NCI-H2227 (cell line): Measurements from ENCODE around the gene DNAJC28.
"Not testable (repeated sequence)": the region's sequence is repeated elsewhere in the genome, so short reads cannot be mapped to it uniquely, and the experiment has no call there.

Source experiments
- DNase-seq: peaks from one replicate; lab custom pipeline; 2025; ENCODE audit not compliant: unreplicated experiment; lab: John Stamatoyannopoulos, UW

The DNAJC28 gene

GRCh38 chr21:33491373-33492102 is at the start of gene DNAJC28:
Gene DNAJC28 (minus strand): TSS chr21:33491716. CDS start chr21:33489393, 2,323 bp downstream.
- DNase-seq, result peak; percentile 98

- peak; percentile 38 for DNase-seq
Measured at GRCh38 chr21:33541105-33541711, 49.7 kb upstream of the DNAJC28 start.

- DNase-seq, result no peak
Measured at GRCh38 chr21:33540711-33541104, 49.2 kb upstream of the DNAJC28 start.

GRCh38 chr21:33539616-33540015 is 48.1 kb upstream of the DNAJC28 start:
- no peak for DNase-seq

GRCh38 chr21:33537212-33537611 is 45.7 kb upstream of the DNAJC28 start:
- DNase-seq, result no peak

GRCh38 chr21:33531007-33531406 is 39.5 kb upstream of the DNAJC28 start:
- no peak for DNase-seq

- no peak for DNase-seq
Measured at GRCh38 chr21:33522953-33523349, 31.4 kb upstream of the DNAJC28 start.

- no peak for DNase-seq
Measured at GRCh38 chr21:33522297-33522952, 30.9 kb upstream of the DNAJC28 start.

GRCh38 chr21:33518899-33519298 is 27.4 kb upstream of the DNAJC28 start:
- no peak for DNase-seq

- no peak for DNase-seq
Measured at GRCh38 chr21:33514229-33514628, 22.7 kb upstream of the DNAJC28 start.

GRCh38 chr21:33512481-33512880 is 21.0 kb upstream of the DNAJC28 start:
- no peak for DNase-seq

- DNase-seq, result no peak
Measured at GRCh38 chr21:33511639-33512038, 20.1 kb upstream of the DNAJC28 start.

- DNase-seq, result no peak
Measured at GRCh38 chr21:33510826-33511225, 19.3 kb upstream of the DNAJC28 start.

GRCh38 chr21:33507003-33507402 is 15.5 kb upstream of the DNAJC28 start:
- not testable (repeated sequence) for DNase-seq

- DNase-seq, result no peak
Measured at GRCh38 chr21:33505833-33506232, 14.3 kb upstream of the DNAJC28 start.

- no peak for DNase-seq
Measured at GRCh38 chr21:33496345-33496744, 4.8 kb upstream of the DNAJC28 start.

- no peak for DNase-seq
Measured at GRCh38 chr21:33495743-33496142, 4.2 kb upstream of the DNAJC28 start.

- no peak for DNase-seq
Measured at GRCh38 chr21:33493756-33494155, 2.2 kb upstream of the DNAJC28 start.

GRCh38 chr21:33492571-33492970 is 1.1 kb upstream of the DNAJC28 start:
- no peak for DNase-seq

GRCh38 chr21:33490991-33491372 is 534 bp downstream of the DNAJC28 start:
- peak; percentile 64 for DNase-seq

- no peak for DNase-seq
Measured at GRCh38 chr21:33488936-33489335, 2.6 kb downstream of the DNAJC28 start.

GRCh38 chr21:33487996-33488395 is 3.5 kb downstream of the DNAJC28 start:
- no peak for DNase-seq
